Upper lobe of left lung (tissue), 6 donors: ENCODE data around the gene MYO19. TPM values are rescaled to one million over a fixed set of nuclear protein-coding genes. Genes with fewer than 3 reads are reported as not detected.
A peak's percentile ranks its signal among the peaks of the same experiment; 100 is the strongest.

ENCODE experiments used
- ATAC-seq, 2 donors: fragments of 200-7000 bp; cut with Tn5 transposase; one replicate each; pipeline ENCODE4 v1.9.1; 2022; ENCODE audit warnings: mild to moderate bottlenecking in 2 of 2, moderate library complexity in 2 of 2; ENCODE audit not compliant: low FRiP score in 2 of 2
- DNase-seq, 2 donors: peaks; one replicate each; pipeline ENCODE4 v3.0.0-alpha.2; 2019 to 2020
- H3K27ac ChIP-seq, 4 donors: fragments of 200-600 bp; sonication (generic); one replicate each; pipeline ENCODE4 v1.5.1; 2016 to 2019
- H3K27me3 ChIP-seq, 4 donors: fragments of 200-600 bp; sonication (generic); one replicate each; pipeline ENCODE4 v1.5.1; 2017 to 2019
- H3K36me3 ChIP-seq, 4 donors: fragments of 200-600 bp; sonication (generic); one replicate each; pipeline ENCODE4 v1.5.1; 2016 to 2019
- H3K4me1 ChIP-seq, 4 donors: fragments of 200-600 bp; sonication (generic); one replicate each; pipeline ENCODE4 v1.5.1; 2018 to 2019
- H3K4me3 ChIP-seq, 4 donors: fragments of 200-600 bp; sonication (generic); one replicate each; pipeline ENCODE4 v1.5.1; 2017 to 2019; ENCODE audit warnings: mild to moderate bottlenecking in 2 of 4, moderate library complexity in 1 of 4
- H3K9me3 ChIP-seq, 4 donors: fragments of 200-600 bp; sonication (generic); one replicate each; pipeline ENCODE4 v1.5.1; 2018 to 2019
- EP300 ChIP-seq, 4 donors: sonication (generic); formaldehyde crosslinking; IDR thresholded peaks; one replicate each; pipeline ENCODE4 v1.5.1; 2017; ENCODE audit warnings: antibody characterized with exemption in 4 of 4, control low read depth in 2 of 4
- POLR2A ChIP-seq, 4 donors: fragments of 450-650 bp; IDR thresholded peaks; one replicate each; pipeline ENCODE4 v1.5.1; 2016 to 2017; ENCODE audit warnings: antibody characterized with exemption in 4 of 4, mild to moderate bottlenecking in 2 of 4
- POLR2AphosphoS5 ChIP-seq, 2 donors: sonication (generic); formaldehyde crosslinking; IDR thresholded peaks; one replicate each; pipeline ENCODE4 v1.5.1; 2017; ENCODE audit warnings: antibody characterized with exemption in 2 of 2
- WGBS, 2 donors: methylation state at CpG; one replicate each; pipeline ENCODE4 v1.1.5; 2017 to 2018; 5-methylcytosine and 5-hydroxymethylcytosine counted together
- total RNA-seq, 6 donors: library from RNA; depleted of rRNA in 4 of 6; stranded (reverse); fragments of >200 nt in 4 of 6; gene quantifications; one replicate each; pipeline versions ENCODE4 v1.1.0 to v1.2.1, GENCODE V29; 2016 to 2021
- TF ChIP-seq, protein P1 (sequence below), 6 experiments: fragments of 450-650 bp in 4 of 6; fragments of 200-600 bp in 2 of 6; sonication (generic) in 2 of 6; IDR thresholded peaks; one replicate each; pipeline ENCODE4 v1.5.1; 2016 to 2019; ENCODE audit warnings: antibody characterized with exemption in 6 of 6
- donor health status: DM: no; HTN: no; CAD: no; lungs with moderate emphysema.
- donor health status: DM: no; HTN: yes; CAD: no; lungs with severe emphysema.

The MYO19 gene
- total RNA-seq, 6 donors from 2014 or later, result 34.8 to 167 (median 49.4) TPM

DNA sequence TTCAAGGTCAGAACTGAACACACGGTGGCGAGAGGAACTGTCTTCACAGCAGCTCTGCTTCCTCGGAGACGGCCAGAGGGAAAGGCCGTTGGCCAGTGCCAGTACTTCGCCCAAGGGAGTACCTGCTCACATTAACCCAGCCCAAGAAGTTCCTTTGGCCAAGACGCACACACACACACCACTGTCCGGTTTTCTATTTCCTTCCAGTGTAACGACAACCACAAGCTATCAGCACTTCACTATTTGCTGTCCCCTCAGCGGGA lies 9.3 kb upstream of the MYO19 start:
- ATAC-seq, result peak; percentile 7 to 20
- TF ChIP-seq EP300 (IDR thresholded peaks at IDR 0.05), result no peak
- TF ChIP-seq, protein P1, sequence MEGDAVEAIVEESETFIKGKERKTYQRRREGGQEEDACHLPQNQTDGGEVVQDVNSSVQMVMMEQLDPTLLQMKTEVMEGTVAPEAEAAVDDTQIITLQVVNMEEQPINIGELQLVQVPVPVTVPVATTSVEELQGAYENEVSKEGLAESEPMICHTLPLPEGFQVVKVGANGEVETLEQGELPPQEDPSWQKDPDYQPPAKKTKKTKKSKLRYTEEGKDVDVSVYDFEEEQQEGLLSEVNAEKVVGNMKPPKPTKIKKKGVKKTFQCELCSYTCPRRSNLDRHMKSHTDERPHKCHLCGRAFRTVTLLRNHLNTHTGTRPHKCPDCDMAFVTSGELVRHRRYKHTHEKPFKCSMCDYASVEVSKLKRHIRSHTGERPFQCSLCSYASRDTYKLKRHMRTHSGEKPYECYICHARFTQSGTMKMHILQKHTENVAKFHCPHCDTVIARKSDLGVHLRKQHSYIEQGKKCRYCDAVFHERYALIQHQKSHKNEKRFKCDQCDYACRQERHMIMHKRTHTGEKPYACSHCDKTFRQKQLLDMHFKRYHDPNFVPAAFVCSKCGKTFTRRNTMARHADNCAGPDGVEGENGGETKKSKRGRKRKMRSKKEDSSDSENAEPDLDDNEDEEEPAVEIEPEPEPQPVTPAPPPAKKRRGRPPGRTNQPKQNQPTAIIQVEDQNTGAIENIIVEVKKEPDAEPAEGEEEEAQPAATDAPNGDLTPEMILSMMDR (IDR thresholded peaks at IDR 0.05), result peak in 1 of 6 experiments; percentile 0
- Histone ChIP-seq H3K27me3 (no peaks in the 10 kb centered on the region), H3K36me3 (peaks cover 0 to 4% (median 0%) of the 10 kb centered on the region in 4 donors), H3K9me3 (no peaks in the 10 kb centered on the region), H3K27ac (peak overlapping the region; percentile 99 to 100 (median 100)), H3K4me3 (peak overlapping the region; percentile 84 to 97 (median 94)), H3K4me1 (peaks cover 35 to 44% (median 37%) of the 10 kb centered on the region in 4 donors)
- no peak for DNase-seq
- 0 to 1% methylated on average over 9 to 10 of the region's 10 CpGs for WGBS, 2 donors

DNA sequence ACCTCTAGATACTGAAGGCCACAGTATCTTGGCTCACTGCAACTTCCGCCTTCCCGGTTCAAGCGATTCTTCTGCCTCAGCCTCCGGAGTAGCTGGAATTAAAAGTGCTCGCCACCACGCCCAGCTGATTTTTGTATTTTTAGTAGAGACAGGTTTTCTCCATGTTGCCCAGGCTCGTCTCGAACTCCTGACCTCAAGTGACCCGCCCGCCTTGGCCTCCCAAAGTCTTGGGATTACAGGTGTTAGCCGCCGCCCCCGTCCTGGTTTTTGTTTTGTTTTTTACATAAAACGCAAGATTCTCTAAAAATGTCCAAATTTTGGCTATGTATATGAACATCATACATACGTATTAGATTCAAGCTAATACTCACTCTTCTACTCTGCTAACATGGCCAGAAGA lies 8.1 kb upstream of the MYO19 start:
- ATAC-seq, result no peak
- TF ChIP-seq POLR2A (IDR thresholded peaks at IDR 0.05) (no peak), EP300 (IDR thresholded peaks at IDR 0.05) (no peak), POLR2AphosphoS5 (IDR thresholded peaks at IDR 0.05) (no peak)
- TF ChIP-seq, protein P1 (IDR thresholded peaks at IDR 0.05), result no peak
- Histone ChIP-seq H3K27ac (no peak overlapping the region), H3K36me3 (peaks cover 0 to 12% (median 0%) of the 10 kb centered on the region in 4 donors), H3K27me3 (no peaks in the 10 kb centered on the region), H3K4me3 (no peak overlapping the region), H3K9me3 (no peaks in the 10 kb centered on the region), H3K4me1 (peaks cover 24 to 31% (median 26%) of the 10 kb centered on the region in 4 donors)
- no peak for DNase-seq
- 90 to 98% methylated on average over 14 to 15 of the region's 15 CpGs for WGBS, 2 donors

DNA sequence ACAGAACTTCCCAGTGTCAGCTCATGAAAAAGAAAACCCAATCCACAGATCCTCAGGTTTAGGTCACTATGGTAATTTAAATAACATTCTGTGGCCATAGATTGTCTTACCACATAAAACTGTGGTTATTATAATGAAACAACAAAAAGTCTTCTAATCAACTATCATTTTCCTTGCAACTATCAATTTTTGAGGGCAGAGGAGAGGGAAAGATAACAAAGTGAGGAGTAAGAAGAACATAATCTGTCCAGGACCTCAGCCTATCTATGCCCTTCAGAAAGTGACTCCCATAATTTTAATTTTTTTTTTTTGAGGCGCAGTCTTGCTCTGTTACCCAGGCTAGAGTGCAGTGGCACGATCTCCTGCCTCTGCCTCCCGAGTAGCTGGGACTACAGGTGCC lies 6.0 kb upstream of the MYO19 start:
- WGBS, 2 donors, result 100% methylated on average over 3 of the region's 3 CpGs
- TF ChIP-seq POLR2AphosphoS5 (IDR thresholded peaks at IDR 0.05) (no peak), EP300 (IDR thresholded peaks at IDR 0.05) (no peak)

DNA sequence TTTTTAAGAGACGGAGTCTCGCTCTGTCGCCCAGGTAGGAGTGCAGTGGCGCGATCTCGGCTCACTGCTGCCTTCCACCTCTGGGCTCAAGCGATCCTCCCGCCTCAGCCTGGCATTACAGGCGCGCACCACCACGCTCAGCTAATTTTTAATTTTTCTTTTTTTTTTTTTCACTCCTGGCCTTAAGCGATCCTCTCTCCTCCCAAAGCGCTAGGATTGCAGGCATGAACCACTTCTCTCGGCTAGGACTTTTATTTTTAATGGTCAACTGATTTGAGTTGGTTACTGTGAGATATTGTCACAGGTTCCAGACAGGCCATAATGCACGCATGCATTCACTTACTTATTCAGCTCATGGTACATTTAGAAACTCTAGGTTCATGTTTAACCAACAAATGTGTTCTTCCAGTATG lies 1.0 kb upstream of the MYO19 start:
- Histone ChIP-seq H3K4me3 (peak overlapping the region; percentile 60 to 97 (median 78)), H3K27me3 (no peaks in the 10 kb centered on the region), H3K36me3 (peaks cover 5 to 42% (median 7%) of the 10 kb centered on the region in 4 donors), H3K4me1 (peaks cover 4 to 21% (median 11%) of the 10 kb centered on the region in 4 donors), H3K27ac (peak overlapping the region; percentile 89 to 99 (median 96)), H3K9me3 (no peaks in the 10 kb centered on the region)
- no peak for TF ChIP-seq POLR2A (IDR thresholded peaks at IDR 0.05)
- no peak for TF ChIP-seq EP300 (IDR thresholded peaks at IDR 0.05)
- TF ChIP-seq, protein P1 (IDR thresholded peaks at IDR 0.05), result no peak
- no peak for TF ChIP-seq POLR2AphosphoS5 (IDR thresholded peaks at IDR 0.05)
- no peak for DNase-seq
- WGBS, 2 donors, result 11% methylated on average over 15 of the region's 15 CpGs
- peak; percentile 11 to 34 for ATAC-seq

More for the DNA sequence above, 6.0 kb upstream of the MYO19 start:
- Histone ChIP-seq H3K36me3 (peaks cover 0 to 17% (median 0%) of the 10 kb centered on the region in 4 donors), H3K27ac (no peak overlapping the region), H3K4me1 (peaks cover 9 to 19% (median 10%) of the 10 kb centered on the region in 4 donors), H3K9me3 (no peaks in the 10 kb centered on the region), H3K4me3 (no peak overlapping the region), H3K27me3 (no peaks in the 10 kb centered on the region)
- DNase-seq (no peak), ATAC-seq (no peak)

DNA sequence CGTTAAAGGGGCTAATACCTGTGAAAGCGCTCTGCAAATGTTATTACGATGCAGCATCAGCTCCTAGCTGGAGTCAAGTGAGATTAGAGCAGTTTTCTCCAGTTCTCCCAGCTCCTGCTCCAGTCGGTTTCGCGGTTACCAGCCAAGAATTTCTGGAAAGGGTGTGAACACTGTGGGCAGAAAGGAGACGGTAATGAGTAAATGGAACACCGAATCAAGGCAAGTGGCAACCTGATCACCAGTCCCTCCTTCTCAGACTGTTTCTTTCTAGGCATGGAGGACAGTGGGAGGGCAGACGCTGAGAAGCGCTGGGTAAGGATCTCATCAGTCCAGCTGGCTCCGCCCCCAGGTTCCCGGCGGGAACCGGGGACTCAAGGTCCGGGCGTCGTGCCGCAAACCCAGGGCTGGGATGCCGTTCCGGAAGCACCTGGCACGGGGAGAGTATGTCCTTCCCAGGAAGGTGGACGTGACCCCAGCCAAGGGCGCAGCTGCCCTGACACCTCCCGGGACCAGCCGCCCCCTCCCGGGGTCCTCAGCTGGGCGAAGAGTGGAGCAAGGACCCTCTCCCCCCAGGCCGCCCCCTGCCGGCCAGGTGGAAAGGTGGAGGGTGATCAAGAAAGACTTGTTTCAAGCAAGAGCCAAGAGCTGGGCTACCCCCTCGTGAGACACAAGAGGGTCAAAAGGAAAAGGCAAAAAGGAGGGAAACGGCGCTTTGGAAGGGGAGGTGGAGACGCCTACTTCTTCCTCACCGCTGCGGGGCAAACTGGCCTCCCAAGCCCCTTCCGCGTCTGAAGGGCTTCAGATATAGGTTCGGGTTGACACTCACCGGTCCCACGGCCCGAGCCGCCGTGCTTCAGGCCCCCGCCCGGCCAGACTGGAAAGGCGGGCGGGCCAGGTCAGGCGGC lies 481 bp downstream of the MYO19 start:
- Histone ChIP-seq H3K27me3 (no peaks in the 10 kb centered on the region), H3K9me3 (no peaks in the 10 kb centered on the region), H3K36me3 (peaks cover 5 to 51% (median 7%) of the 10 kb centered on the region in 4 donors), H3K4me1 (peaks cover 4 to 21% (median 11%) of the 10 kb centered on the region in 4 donors), H3K27ac (peak overlapping the region; percentile 89 to 99 (median 96)), H3K4me3 (peak overlapping the region; percentile 60 to 97 (median 78))
- TF ChIP-seq EP300 (IDR thresholded peaks at IDR 0.05) (no peak), POLR2AphosphoS5 (IDR thresholded peaks at IDR 0.05) (peak in 1 of 2 donors; percentile 8)
- TF ChIP-seq, protein P1 (IDR thresholded peaks at IDR 0.05), result peak; percentile 40 to 62 (median 58)
- DNase-seq, result peak; percentile 65 to 90
- 11 to 16% methylated on average over 32 to 36 of the region's 48 CpGs for WGBS, 2 donors
- peak; percentile 64 to 79 for ATAC-seq
